Retinal pigment epithelial cell (primary cell): ENCODE measurements around the gene TGM2.
"Not testable (repeated sequence)": the region's sequence is repeated elsewhere in the genome, so short reads cannot be mapped to it uniquely, and the experiment has no call there.

Source experiments
- DNase-seq: peaks from one replicate; pipeline ENCODE4 v3.0.0-alpha.2; 2010; ENCODE audit warnings: low read depth
- H3K4me3 ChIP-seq: 2 replicates; pipeline ENCODE4 v1.5.1; 2011; ENCODE audit warnings: mild to moderate bottlenecking, low read length, control low read depth, moderate library complexity
- CTCF ChIP-seq: conservative IDR thresholded peaks from 2 replicates; pipeline ENCODE4 v1.5.1; 2011; ENCODE audit warnings: low read depth, low read length, control low read depth, inconsistent platforms

Gene TGM2

GRCh38 chr20:38106461-38106860, 58.6 kb downstream of the TGM2 start:
- DNase-seq: no peak
- TF ChIP-seq CTCF: no peak
- H3K4me3 ChIP-seq: no peak overlapping the region

DNA sequence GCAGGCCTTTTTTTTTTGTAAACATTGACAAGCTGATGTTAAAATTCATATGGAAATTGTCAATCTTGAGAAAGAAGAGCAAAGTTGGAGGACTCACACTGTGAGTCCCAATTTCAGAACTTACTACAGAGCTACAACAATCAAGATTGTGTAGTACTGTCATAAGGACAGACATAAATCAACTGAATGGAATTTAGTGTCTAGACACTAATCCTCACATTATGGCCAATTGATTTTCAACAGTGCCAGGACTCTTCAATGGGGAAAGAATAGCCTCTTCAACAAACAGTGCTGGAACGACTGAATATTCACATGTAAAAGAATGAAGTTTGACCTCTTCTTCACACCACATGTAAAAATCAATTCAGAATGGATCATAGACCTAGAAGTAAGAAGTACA, 60.8 kb downstream of the TGM2 start:
- TF ChIP-seq CTCF: no peak
- H3K4me3 ChIP-seq: no peak overlapping the region
- no peak for DNase-seq

- not testable (repeated sequence) for H3K4me3 ChIP-seq, DNase-seq
Observed at GRCh38 chr20:38102206-38102605, 62.9 kb downstream of the TGM2 start.

DNA sequence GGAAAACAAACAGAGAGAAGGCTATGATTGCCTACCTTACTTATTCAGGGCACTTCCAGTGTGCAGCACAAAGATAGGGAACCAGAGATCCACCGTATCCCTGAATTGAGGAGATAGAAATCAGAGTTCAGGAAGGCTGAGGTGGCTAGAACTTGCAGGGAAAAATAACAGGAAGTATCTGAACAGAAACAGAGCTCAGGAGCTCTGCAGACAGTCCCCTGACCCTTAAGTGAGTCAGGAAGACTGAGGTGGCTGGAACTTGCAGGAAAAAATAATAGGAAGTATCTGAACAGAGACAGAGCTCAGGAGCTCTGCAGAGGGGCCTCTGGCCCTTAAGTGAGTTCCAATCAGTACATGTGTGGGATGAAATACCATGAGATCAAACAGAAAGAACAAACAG, 66.1 kb downstream of the TGM2 start:
- TF ChIP-seq CTCF: no peak
- H3K4me3 ChIP-seq: no peak overlapping the region
- no peak for DNase-seq

DNA sequence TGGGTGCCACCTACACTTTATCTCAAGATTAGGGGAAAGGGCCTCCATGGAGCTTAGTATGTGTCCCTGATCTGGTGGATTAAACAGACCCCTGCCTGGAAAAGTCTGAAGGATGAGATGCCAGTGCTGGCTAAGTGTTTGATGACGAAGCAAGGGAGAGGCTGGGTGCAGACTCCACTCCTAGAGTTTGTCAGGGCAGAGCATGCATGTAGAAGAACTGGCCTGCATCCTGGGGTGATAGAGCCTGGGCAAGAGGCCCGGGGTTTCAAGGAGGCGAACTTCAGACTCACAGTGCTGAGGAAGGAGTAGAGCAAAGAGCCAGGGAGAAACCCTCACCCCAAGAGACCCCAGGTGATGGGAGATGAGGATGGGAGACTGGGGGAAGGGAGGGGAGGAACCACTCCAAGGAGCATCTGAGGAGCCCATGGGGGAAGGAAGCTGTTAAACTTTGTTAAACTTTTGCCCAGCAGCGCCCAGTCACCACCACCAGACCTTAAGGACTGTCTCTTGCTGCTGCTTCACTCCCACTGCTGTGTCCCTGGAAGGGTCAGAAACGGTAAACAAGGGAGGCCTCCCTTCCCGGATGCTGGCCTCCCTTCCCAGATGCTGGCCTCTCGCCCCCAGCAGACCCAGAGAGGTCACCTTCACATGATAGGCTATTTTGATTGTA, 69.9 kb downstream of the TGM2 start:
- DNase-seq: no peak
- TF ChIP-seq CTCF: no peak
- H3K4me3 ChIP-seq: no peak overlapping the region

DNA sequence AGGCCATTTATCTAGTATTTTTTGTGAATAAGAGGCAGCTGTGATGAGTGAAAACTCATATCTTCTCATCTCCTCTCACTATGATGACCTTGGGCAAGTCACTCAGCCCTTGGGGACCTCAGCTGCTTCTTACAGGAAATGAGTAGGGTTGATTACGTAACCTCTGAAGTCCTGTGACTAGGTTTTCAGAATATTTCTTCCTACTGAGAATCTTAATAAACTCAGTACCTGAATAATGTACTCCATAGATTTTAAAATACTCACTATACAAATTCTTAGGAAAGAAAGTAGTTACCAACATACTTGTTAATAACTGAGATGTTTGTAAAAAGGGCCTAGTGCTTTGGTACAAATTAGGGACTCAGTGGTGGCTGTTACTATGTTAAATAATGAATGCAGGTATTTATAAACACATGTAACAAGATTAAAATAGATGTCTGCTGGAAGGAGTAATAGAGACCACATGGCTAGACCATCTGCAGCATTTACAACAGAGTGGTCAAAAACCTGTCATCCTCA, 70.6 kb downstream of the TGM2 start:
- no peak for DNase-seq
- no peak overlapping the region for H3K4me3 ChIP-seq
- TF ChIP-seq CTCF: no peak

DNA sequence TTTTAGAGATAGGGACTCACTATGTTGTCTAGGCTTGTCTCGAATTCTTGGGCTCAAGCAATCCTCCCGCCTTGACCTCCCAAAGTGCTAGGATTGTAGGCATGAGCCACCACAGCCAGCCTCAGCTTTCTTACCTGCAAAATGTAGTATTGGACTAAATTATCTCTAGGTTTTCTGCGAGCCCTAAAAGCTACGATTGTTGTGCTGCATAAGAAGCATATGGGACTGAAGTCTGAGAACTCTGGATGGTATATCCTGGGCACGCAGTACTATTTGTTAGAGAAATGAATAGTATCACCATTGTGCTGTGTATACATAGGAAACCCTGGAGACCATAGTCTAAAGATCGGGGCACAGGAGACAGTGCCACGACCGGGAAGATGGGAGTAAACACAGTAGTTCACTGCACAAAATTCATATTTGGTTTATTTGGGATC, 71.4 kb downstream of the TGM2 start:
- no peak for TF ChIP-seq CTCF
- no peak overlapping the region for H3K4me3 ChIP-seq
- DNase-seq: no peak
